Mucosa of stomach (tissue), 1 donor: Measurements from ENCODE around the gene DOCK4.

Experiments used
- H3K27me3 ChIP-seq: one replicate; pipeline ENCODE4 v1.7.0; 2013; ENCODE audit warnings: mild to moderate bottlenecking, low read length; ENCODE audit not compliant: control insufficient read depth, insufficient read depth
- H3K36me3 ChIP-seq: one replicate; pipeline ENCODE4 v1.7.0; 2013; ENCODE audit warnings: low read length; ENCODE audit not compliant: control insufficient read depth, insufficient read depth
- H3K4me1 ChIP-seq: one replicate; pipeline ENCODE4 v1.7.0; 2013; ENCODE audit warnings: mild to moderate bottlenecking, low read length; ENCODE audit not compliant: control insufficient read depth, insufficient read depth
- H3K4me3 ChIP-seq: one replicate; pipeline ENCODE4 v1.7.0; 2013; ENCODE audit warnings: low read length
- H3K9ac ChIP-seq: one replicate; pipeline ENCODE4 v1.7.0; 2013; ENCODE audit warnings: mild to moderate bottlenecking, low read length, moderate library complexity
- H3K9me3 ChIP-seq: one replicate; pipeline ENCODE4 v1.7.0; 2013; ENCODE audit warnings: mild to moderate bottlenecking, low read length, moderate library complexity; ENCODE audit not compliant: control insufficient read depth
- donor health status: Pancreatic carcinoma.

The DOCK4 gene

DNA sequence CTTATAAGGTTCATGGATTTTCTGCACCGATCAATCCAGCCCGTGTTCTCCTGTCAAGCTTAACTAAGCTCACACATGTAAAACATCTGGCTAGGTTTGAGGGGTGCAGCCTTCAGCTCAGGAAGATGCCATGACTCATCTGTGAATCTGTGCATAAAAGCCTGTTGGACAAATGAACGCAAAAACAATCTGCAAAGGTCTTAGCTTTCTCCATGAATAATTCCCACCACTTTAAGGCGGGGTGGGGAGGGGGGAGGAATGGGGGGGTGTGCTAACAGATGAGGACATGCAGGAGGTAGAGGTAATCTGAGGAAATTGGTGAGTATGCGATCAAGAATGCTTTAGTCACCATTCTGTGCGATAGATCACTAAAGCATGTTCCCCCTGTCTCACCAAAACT lies 4.8 kb downstream of the DOCK4 start:
- H3K4me1 ChIP-seq, result peaks cover 10% of the 10 kb centered on the region
- no peak overlapping the region for H3K9ac ChIP-seq
- no peak overlapping the region for H3K4me3 ChIP-seq
- H3K36me3 ChIP-seq, result no peaks in the 10 kb centered on the region
- H3K27me3 ChIP-seq, result peaks cover 27% of the 10 kb centered on the region
- no peaks in the 10 kb centered on the region for H3K9me3 ChIP-seq

DNA sequence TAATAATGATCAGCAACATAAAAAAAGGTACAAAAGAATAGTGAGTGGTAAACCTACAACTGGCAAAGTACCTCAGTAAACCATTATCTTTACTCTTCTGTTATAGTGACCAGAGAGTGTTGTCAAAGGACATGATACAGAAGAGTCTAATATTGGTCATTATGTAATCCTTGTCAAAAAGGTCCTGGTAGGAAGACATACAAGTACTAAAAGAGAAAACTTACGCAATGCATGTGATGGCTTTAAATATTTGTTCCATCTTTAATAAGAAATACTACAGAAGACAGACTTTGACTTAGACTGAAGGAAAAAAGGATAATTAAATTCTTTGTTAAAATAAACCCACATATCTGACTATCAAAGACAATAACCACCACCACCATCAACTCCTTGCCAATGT lies 6.5 kb downstream of the DOCK4 start:
- Histone ChIP-seq H3K4me3 (no peak overlapping the region), H3K4me1 (no peaks in the 10 kb centered on the region), H3K9ac (no peak overlapping the region), H3K36me3 (no peaks in the 10 kb centered on the region), H3K27me3 (peaks cover 15% of the 10 kb centered on the region), H3K9me3 (no peaks in the 10 kb centered on the region)

DNA sequence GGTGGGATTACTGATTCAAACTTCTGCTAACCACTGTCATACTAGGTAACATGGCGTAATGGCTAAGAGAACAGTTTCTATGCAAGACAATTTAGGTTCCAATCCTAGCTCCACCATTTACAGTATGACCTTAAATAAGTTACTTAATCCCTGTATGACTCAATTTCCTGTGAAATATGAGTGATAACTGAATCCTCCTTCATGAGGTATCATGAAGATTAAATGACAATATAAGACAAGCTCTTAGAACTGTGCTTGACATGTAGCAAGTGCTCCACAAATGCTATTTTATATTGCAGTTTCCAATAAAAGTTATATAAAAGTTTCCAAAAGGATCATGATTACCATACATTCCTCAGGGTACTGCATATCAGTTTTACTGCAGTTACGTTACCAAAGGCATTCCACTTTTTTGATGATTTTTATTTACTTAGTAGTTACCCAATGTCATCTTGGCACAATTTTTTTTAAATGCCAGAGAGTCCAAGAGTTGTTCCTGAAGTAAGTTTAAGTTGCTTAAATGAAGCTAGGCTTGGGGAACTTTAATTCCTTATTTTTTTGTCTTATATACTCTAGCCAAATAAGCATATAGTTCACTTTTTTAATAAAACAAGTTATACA lies 7.1 kb downstream of the DOCK4 start:
- peaks cover 11% of the 10 kb centered on the region for H3K27me3 ChIP-seq
- no peak overlapping the region for H3K4me3 ChIP-seq
- H3K36me3 ChIP-seq, result no peaks in the 10 kb centered on the region
- H3K9ac ChIP-seq, result no peak overlapping the region
- H3K4me1 ChIP-seq, result no peaks in the 10 kb centered on the region
- no peaks in the 10 kb centered on the region for H3K9me3 ChIP-seq

DNA sequence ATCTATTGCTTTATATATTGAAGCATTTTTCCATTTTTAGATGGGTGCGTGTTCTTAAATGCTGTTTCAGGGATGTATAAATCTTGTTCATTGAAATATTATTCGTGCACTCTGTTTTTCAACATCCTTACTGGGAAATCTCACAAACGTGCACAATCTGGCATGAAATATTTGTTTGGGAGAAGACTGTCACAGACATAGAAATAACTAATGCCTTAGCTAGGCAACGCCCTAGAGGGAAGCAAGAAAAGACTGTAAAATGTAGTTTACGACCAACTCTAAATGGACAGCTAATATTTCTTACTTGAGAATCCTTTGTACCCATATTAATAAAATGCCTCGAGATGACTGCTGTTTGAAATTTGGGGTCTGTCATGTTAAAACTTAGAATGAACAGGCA lies 8.9 kb downstream of the DOCK4 start:
- Histone ChIP-seq H3K36me3 (no peaks in the 10 kb centered on the region), H3K4me1 (no peaks in the 10 kb centered on the region), H3K9me3 (no peaks in the 10 kb centered on the region), H3K4me3 (no peak overlapping the region), H3K9ac (no peak overlapping the region), H3K27me3 (no peaks in the 10 kb centered on the region)

DNA sequence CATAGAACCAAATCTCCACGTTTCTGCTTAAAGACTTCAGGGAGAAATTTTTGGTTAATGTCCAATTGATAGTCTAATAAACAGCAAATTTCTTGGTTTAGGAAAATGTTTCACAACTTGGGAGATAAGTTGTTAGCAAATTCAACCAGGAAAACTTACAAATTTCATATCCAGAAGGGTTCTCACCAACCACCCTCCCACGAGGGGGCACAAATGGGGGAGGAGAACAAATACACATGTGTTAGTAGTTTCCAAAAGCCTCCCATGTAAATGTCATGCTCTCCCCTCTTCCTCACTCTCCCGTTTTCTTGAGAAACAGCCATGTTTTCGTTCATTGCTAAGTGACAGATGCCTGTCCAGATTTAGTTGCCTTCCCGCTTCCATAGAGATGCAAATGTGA lies 10.5 kb downstream of the DOCK4 start:
- Histone ChIP-seq H3K9me3 (no peaks in the 10 kb centered on the region), H3K27me3 (no peaks in the 10 kb centered on the region), H3K4me3 (no peak overlapping the region), H3K36me3 (no peaks in the 10 kb centered on the region), H3K4me1 (no peaks in the 10 kb centered on the region), H3K9ac (no peak overlapping the region)

DNA sequence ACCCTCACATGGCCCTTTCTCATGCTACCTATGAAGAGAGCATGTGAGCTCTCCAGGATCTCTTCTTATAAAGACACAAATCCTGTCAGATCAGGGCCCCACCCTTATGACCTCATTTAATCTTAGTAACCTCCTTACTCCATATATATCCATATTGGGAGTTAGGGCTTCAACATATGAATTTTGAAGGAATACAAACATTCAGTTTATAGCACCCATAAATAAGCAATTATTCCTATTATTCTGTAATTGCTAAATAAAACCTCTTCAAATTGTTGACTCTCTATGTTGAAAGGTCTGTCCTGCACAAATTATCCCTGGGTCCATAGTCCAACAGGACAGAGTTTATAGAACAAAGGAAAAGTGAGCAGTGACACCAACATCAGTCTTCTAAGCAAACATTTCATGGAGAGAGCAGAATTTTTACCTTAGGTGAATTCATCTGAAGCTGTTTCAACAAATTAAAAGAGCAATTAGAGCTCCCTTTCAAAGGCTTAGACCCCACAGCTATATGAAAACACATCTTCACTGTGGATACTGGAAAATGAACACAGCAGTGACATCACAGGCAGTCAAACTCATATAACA lies 12.2 kb downstream of the DOCK4 start:
- Histone ChIP-seq H3K9me3 (no peaks in the 10 kb centered on the region), H3K4me3 (no peak overlapping the region), H3K27me3 (no peaks in the 10 kb centered on the region), H3K4me1 (no peaks in the 10 kb centered on the region), H3K36me3 (no peaks in the 10 kb centered on the region), H3K9ac (no peak overlapping the region)

DNA sequence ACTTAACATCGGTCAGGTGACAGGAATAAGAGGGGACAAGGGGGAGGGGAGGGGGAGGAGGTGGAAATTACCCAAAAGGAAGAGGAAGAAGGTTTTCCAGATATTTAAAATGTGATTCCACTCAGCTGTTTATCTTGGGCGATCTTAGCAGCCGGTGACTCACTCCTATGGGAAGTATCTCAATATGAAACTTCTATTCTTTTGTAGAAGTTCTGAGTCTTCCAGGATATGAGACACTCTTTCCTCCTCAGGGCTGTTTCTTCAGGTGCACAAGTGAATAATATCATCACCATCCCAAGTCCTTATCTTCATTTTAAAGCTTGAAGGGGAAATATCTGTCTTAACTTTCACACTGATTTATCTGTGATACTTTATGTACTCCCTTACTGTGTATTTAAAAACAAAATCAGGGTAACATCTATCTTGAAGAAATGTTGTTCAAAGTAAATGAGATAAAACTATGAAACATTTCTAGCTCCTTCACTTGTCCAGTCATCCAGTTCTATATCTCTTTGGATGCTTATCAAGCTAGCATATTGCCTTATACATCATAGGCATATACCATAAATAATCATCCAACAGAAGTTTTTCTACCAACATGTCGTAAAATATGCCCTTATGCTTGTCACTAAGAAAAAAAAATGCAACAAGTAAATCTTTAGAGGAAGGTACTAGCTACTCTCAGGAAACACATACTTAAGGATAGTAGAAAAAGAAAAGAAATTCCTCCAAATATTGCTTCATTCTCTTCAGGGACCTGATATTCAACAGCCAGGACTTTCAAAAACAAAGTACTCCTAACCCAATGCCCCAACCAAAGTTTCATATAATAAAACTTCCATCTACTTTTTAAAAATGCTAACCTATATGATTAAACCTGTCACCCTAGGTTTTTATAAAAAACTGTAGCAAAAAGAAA lies 13.7 kb downstream of the DOCK4 start:
- Histone ChIP-seq H3K9me3 (no peaks in the 10 kb centered on the region), H3K4me1 (no peaks in the 10 kb centered on the region), H3K9ac (no peak overlapping the region), H3K27me3 (no peaks in the 10 kb centered on the region), H3K36me3 (no peaks in the 10 kb centered on the region), H3K4me3 (no peak overlapping the region)

DNA sequence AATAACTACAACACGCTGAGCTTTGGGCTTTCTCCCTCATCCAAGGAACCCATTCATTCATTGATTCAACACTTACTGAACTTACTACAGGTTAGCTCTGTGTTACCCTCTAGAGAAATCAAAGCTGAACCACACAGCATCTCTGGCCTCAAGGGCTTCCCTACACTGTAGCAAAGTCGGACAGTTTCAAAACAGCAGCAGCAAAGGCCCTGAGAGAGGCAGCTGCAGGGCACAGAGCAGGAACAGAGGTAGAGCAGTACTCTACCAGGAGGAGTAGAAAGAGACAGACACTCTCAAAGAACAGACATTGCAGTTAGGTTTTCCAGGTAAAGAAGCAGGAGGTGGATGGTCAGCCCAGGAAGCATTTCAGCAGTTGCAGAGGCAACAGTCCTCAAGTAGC lies 16.1 kb downstream of the DOCK4 start:
- Histone ChIP-seq H3K4me3 (no peak overlapping the region), H3K9ac (no peak overlapping the region), H3K4me1 (no peaks in the 10 kb centered on the region), H3K36me3 (no peaks in the 10 kb centered on the region), H3K9me3 (no peaks in the 10 kb centered on the region), H3K27me3 (no peaks in the 10 kb centered on the region)

DNA sequence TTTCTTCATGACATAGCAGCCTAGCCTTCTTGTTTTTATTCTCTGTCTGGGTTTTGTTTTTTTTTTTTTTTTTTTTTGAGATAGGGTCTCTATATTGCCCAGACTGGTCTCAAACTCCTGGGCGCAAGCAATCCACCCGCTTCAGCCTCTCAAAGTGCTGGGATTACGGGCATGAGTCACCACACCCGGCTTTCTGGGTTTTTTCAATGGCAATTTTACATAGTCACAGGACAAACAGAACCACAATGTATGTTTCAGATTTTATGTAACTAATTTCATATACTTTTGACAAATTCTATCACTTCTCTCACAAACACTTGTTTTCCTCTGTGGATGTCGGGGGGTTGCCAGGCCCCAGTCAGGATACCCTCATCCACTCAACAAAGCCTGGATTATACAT lies 16.5 kb downstream of the DOCK4 start:
- Histone ChIP-seq H3K9ac (no peak overlapping the region), H3K4me3 (no peak overlapping the region), H3K4me1 (no peaks in the 10 kb centered on the region), H3K9me3 (no peaks in the 10 kb centered on the region), H3K36me3 (no peaks in the 10 kb centered on the region), H3K27me3 (no peaks in the 10 kb centered on the region)

DNA sequence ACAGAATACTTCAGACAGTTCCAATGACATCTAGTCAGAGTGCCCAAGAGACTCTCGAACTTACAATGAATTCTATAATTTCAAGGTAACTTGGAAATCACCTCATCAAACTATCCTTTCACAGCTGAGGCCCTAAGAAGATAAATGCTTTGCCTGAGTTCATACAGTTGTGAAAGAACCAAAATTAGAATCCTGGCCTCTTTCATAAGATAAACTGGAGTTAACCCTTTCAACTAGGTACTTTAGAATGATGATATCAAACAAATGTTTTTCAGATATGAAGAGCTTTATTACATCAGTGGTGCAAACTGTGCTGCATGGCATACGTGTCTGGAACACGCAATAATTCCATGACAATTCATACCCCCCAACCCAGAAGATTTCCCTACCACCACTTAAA lies 17.9 kb downstream of the DOCK4 start:
- Histone ChIP-seq H3K36me3 (no peaks in the 10 kb centered on the region), H3K9ac (no peak overlapping the region), H3K4me3 (no peak overlapping the region), H3K4me1 (no peaks in the 10 kb centered on the region), H3K27me3 (no peaks in the 10 kb centered on the region), H3K9me3 (no peaks in the 10 kb centered on the region)

DNA sequence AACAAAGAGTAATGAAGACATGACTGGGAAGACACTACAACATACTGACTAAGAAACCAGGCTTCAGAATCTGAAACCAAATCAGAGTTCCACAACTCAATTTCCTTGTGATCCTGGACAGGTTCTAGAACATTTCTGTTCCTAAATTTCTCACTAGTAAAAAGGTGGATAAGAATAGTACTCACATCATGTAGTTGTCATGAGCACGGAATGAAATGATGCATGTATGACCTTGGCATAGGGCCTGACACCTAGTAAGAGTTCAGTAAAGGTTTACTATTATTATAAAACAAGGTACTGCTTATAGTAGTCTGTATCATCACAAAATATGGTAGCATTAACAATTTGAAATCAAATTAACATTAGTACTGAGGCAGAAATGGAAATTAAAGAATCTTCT lies 19.9 kb downstream of the DOCK4 start:
- no peak overlapping the region for H3K4me3 ChIP-seq
- H3K36me3 ChIP-seq, result no peaks in the 10 kb centered on the region
- no peaks in the 10 kb centered on the region for H3K4me1 ChIP-seq
- H3K27me3 ChIP-seq, result no peaks in the 10 kb centered on the region
- no peaks in the 10 kb centered on the region for H3K9me3 ChIP-seq
- H3K9ac ChIP-seq, result no peak overlapping the region

DNA sequence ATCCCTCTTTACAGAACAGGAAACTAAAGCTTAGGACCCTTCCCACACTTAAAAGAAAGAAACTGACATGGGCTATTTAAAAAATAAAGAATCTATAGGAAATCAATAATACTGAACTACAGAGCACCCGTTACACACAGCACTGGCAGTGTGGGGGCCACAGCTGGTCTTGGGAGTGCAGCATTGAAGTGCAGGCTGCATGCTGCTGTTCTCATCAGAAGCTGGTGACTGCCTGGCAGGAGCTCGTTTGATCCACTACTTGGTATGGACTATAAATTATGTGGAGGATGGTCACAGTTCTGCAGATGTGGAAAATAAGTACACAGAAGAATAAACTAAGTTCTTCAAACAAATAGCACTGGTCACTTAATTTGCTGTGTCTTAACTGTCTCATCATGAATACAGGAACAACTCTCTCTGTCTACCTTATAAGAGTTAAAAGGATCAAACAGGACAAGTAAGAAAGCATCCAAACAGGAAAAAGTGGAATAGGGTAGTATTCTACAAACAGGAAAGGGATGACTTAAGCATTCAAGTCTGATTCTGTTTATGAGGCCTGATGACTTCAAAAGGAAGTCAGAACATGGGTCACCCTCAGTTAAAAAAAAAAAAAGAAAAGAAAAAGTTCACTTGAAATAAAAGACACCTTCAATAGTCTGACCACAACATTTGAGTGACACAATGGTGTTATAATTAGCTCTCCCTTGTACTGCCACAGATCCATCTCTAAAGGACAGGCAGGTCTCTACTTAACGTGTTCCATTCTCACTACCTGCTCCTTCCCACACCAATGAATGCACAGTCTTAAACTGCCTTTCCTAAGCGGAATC lies 21.0 kb downstream of the DOCK4 start:
- Histone ChIP-seq H3K27me3 (no peaks in the 10 kb centered on the region), H3K4me3 (no peak overlapping the region), H3K9ac (no peak overlapping the region), H3K36me3 (no peaks in the 10 kb centered on the region), H3K4me1 (no peaks in the 10 kb centered on the region), H3K9me3 (no peaks in the 10 kb centered on the region)
